Stomach (tissue), 4 donors: ENCODE measurements around the gene ZNF638.
"Not testable (repeated sequence)": the region's sequence is repeated elsewhere in the genome, so short reads cannot be mapped to it uniquely, and the experiment has no call there.

Experiments used
- CTCF ChIP-seq, 7 experiments: fragments of 450-650 bp in 4 of 7; fragments of 200-600 bp in 3 of 7; sonication (generic) in 3 of 7; IDR thresholded peaks; one replicate each; pipeline ENCODE4 v1.5.1; 2016 to 2019; ENCODE audit warnings: antibody characterized with exemption in 7 of 7, control low read depth in 2 of 7, mild to moderate bottlenecking in 1 of 7
- POLR2A ChIP-seq, 4 donors: fragments of 450-650 bp; IDR thresholded peaks; one replicate each; pipeline ENCODE4 v1.6.1; 2016; ENCODE audit warnings: antibody characterized with exemption in 4 of 4, control low read depth in 2 of 4, mild to moderate bottlenecking in 1 of 4, moderate library complexity in 1 of 4
- POLR2AphosphoS5 ChIP-seq, 3 donors: sonication (generic); formaldehyde crosslinking; IDR thresholded peaks; one replicate each; pipeline ENCODE4 v1.6.1; 2016; ENCODE audit warnings: antibody characterized with exemption in 3 of 3

- not testable (repeated sequence) for TF ChIP-seq POLR2AphosphoS5, CTCF, POLR2A (IDR thresholded peaks at IDR 0.05)
These were observed 326 bp upstream of the ZNF638 start for GRCh38 chr2:71331331-71331580.
